Measurements from ENCODE around the gene SLC9A7. TPM values are rescaled to one million over a fixed set of nuclear protein-coding genes. Genes with fewer than 3 reads are reported as not detected.

The SLC9A7 gene
- total and polyA plus RNA-seq, 2 experiments from 2014 or later, result 2.5 to 15.4 TPM

- Mint-ChIP-seq H3K9me3 (peaks cover 2% of the 10 kb centered on the region; the same call in 1 of the 3 replicates), H3K4me3 (no peak overlapping the region), H3K27ac (no peak overlapping the region), H3K36me3 (ENCODE audit: low read depth) (no peaks in the 10 kb centered on the region), H3K27me3 (ENCODE audit: insufficient read depth, low read depth, poor library complexity) (peaks cover 3% of the 10 kb centered on the region), H3K4me1 (peaks cover 31% of the 10 kb centered on the region)
- Histone ChIP-seq H4K20me1 (replicated peaks; ENCODE audit: insufficient read depth) (no peaks in the 10 kb centered on the region), H2AFZ (no peak overlapping the region), H3F3A (replicated peaks; ENCODE audit: low read depth) (no peaks in the 10 kb centered on the region), H3K4me2 (no peak overlapping the region), H3K9me2 (ENCODE audit: insufficient read depth) (no peaks in the 10 kb centered on the region), H3K27ac (ENCODE audit: low read depth) (no peak overlapping the region), H3K27me3 (ENCODE audit: insufficient read depth) (no peaks in the 10 kb centered on the region), H3K36me3 (ENCODE audit: insufficient read depth) (no peaks in the 10 kb centered on the region), H3K4me1 (ENCODE audit: insufficient read depth) (peaks cover 8% of the 10 kb centered on the region; the same call in 1 of the 2 replicates), H3K4me3 (no peak overlapping the region), H3K79me2 (replicated peaks; ENCODE audit: insufficient read depth) (peaks cover 37% of the 10 kb centered on the region)
- ATAC-seq (no peak), DNase-seq (ENCODE audit: low spot score) (no peak)
- TF ChIP-seq REST (IDR thresholded peaks at IDR 0.05; ENCODE audit: unreplicated experiment) (no peak), EZH2phosphoT487 (IDR thresholded peaks at IDR 0.05; ENCODE audit: unreplicated experiment) (no peak), EZH2 (IDR thresholded peaks at IDR 0.05; ENCODE audit: low read depth, unreplicated experiment) (no peak), ZNF331 (CRISPR knock-in tag; IDR thresholded peaks at IDR 0.05; ENCODE audit: low read depth) (no peak), POLR2AphosphoS5 (IDR thresholded peaks at IDR 0.05; ENCODE audit: low read depth) (no peak)
- TF ChIP-seq, protein P1, sequence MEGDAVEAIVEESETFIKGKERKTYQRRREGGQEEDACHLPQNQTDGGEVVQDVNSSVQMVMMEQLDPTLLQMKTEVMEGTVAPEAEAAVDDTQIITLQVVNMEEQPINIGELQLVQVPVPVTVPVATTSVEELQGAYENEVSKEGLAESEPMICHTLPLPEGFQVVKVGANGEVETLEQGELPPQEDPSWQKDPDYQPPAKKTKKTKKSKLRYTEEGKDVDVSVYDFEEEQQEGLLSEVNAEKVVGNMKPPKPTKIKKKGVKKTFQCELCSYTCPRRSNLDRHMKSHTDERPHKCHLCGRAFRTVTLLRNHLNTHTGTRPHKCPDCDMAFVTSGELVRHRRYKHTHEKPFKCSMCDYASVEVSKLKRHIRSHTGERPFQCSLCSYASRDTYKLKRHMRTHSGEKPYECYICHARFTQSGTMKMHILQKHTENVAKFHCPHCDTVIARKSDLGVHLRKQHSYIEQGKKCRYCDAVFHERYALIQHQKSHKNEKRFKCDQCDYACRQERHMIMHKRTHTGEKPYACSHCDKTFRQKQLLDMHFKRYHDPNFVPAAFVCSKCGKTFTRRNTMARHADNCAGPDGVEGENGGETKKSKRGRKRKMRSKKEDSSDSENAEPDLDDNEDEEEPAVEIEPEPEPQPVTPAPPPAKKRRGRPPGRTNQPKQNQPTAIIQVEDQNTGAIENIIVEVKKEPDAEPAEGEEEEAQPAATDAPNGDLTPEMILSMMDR (conservative IDR thresholded peaks at IDR 0.05; ENCODE audit: low read depth in 2 of 2), result no peak
These were observed 43.4 kb downstream of the SLC9A7 start for GRCh38 chrX:46715530-46715929.

DNA sequence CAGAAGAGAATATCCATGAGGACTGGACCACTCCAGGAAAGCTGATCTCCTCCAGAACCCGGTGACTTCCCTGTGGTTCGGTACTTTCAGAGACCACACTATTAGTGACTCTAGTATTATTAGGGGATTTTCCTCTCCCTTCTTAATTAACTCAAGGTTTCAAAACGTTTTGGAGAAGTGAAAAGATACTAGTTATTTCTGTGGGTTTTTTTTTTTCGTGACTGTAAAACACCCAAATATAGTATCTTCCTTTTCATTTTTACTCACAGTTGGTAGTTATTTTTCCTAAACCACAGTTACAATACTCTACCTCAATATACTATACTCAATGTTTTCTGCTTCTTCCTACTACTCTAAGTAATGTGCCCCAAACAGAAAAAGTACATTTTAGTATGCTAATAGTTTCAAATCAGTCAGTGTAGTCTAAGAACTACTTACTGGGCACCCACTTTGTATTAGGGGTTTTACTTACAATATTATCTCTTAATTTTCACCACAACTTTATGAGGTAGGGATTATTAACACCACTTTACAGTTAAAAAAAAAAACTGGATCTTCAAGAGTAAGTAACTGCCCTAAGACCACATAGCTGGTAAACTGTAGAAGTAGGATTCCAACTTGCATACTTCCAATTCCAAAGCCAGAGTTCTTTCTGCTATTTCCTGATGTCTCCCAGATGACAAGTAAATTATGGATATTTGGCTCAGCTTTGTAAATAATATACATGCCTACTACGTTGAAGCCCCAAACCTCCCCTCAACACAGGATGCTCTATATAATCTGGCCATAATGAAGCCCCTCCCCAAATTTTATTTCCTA lies 45.0 kb downstream of the SLC9A7 start:
- Mint-ChIP-seq H3K4me1 (peaks cover 32% of the 10 kb centered on the region), H3K9me3 (peaks cover 2% of the 10 kb centered on the region; the same call in 1 of the 3 replicates)
- no peaks in the 10 kb centered on the region for H3K27me3 ChIP-seq (ENCODE audit: insufficient read depth)

More for the DNA sequence above, 45.0 kb downstream of the SLC9A7 start:
- H3K27me3 Mint-ChIP-seq (ENCODE audit: insufficient read depth, low read depth, poor library complexity), result peaks cover 3% of the 10 kb centered on the region
- Histone ChIP-seq H2AFZ (no peak overlapping the region), H3K4me2 (no peak overlapping the region), H3K27ac (ENCODE audit: low read depth) (no peak overlapping the region), H3K4me1 (ENCODE audit: insufficient read depth) (peaks cover 8% of the 10 kb centered on the region; the same call in 1 of the 2 replicates), H4K20me1 (replicated peaks; ENCODE audit: insufficient read depth) (no peaks in the 10 kb centered on the region), H3K79me2 (replicated peaks; ENCODE audit: insufficient read depth) (peaks cover 32% of the 10 kb centered on the region), H3K4me3 (no peak overlapping the region), H3K36me3 (ENCODE audit: insufficient read depth) (no peaks in the 10 kb centered on the region), H3K9me2 (ENCODE audit: insufficient read depth) (no peaks in the 10 kb centered on the region), H3F3A (replicated peaks; ENCODE audit: low read depth) (no peaks in the 10 kb centered on the region)
- no peak for TF ChIP-seq NANOG (IDR thresholded peaks at IDR 0.05; ENCODE audit: borderline replicate concordance)
- TF ChIP-seq ZNF114 (CRISPR knock-in tag; IDR thresholded peaks at IDR 0.05), result no peak
- TF ChIP-seq EZH2 (IDR thresholded peaks at IDR 0.05; ENCODE audit: low read depth, unreplicated experiment), result no peak
- no peak for TF ChIP-seq REST (IDR thresholded peaks at IDR 0.05; ENCODE audit: unreplicated experiment)
- no peak for TF ChIP-seq POLR2AphosphoS5 (IDR thresholded peaks at IDR 0.05; ENCODE audit: low read depth)
- no peak for TF ChIP-seq ETS1 (IDR thresholded peaks at IDR 0.05)
- no peak for TF ChIP-seq CREB1 (CRISPR knock-in tag; IDR thresholded peaks at IDR 0.05; ENCODE audit: low read depth)
- no peak overlapping the region for H3K27ac Mint-ChIP-seq
- ATAC-seq (no peak), DNase-seq (ENCODE audit: low spot score) (no peak)
- no peaks in the 10 kb centered on the region for H3K36me3 Mint-ChIP-seq (ENCODE audit: low read depth)
- H3K4me3 Mint-ChIP-seq, result no peak overlapping the region

All from GM23338 (cell line).